ENCODE measurements around the gene TENM4.

The TENM4 gene

DNA sequence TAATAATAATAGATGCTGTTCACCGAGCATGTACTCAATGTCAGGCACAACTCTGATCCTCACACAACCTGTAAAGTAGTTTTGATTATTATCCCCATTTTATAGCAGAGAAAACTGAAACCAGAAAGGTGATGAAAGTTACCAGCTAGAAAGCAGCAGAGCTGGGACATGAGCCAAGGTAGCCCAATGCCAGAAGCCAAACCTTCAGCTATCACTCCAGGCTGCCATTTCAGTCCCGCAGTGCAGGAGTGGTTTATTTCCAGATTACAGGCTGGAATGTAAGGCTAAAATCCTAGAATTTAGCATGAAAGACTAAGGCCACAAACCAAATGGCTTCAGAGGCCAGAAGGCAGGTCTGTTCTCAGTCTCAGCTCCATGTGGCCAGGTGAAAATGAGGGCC, 108.8 kb downstream of the TENM4 start:
- H3K4me3 Mint-ChIP-seq: no peak overlapping the region
- no peak overlapping the region for H3K27ac Mint-ChIP-seq
- no peaks in the 10 kb centered on the region for H3K36me3 Mint-ChIP-seq
- no peaks in the 10 kb centered on the region for H3K9me3 Mint-ChIP-seq
- H3K27me3 Mint-ChIP-seq: peaks cover 3% of the 10 kb centered on the region
- H3K4me1 Mint-ChIP-seq: no peaks in the 10 kb centered on the region

- no peaks in the 10 kb centered on the region for H3K9me3 Mint-ChIP-seq
Observed at GRCh38 chr11:79331203-79331901, 109.5 kb downstream of the TENM4 start.

GRCh38 chr11:79330651-79331050, 110.2 kb downstream of the TENM4 start:
- Mint-ChIP-seq H3K4me3 (no peak overlapping the region), H3K36me3 (no peaks in the 10 kb centered on the region), H3K4me1 (no peaks in the 10 kb centered on the region), H3K27me3 (peaks cover 3% of the 10 kb centered on the region), H3K9me3 (no peaks in the 10 kb centered on the region), H3K27ac (no peak overlapping the region)

More at GRCh38 chr11:79331203-79331901, 109.5 kb downstream of the TENM4 start:
- Mint-ChIP-seq H3K27me3 (peaks cover 3% of the 10 kb centered on the region), H3K36me3 (no peaks in the 10 kb centered on the region), H3K4me3 (no peak overlapping the region), H3K27ac (no peak overlapping the region), H3K4me1 (no peaks in the 10 kb centered on the region)

DNA sequence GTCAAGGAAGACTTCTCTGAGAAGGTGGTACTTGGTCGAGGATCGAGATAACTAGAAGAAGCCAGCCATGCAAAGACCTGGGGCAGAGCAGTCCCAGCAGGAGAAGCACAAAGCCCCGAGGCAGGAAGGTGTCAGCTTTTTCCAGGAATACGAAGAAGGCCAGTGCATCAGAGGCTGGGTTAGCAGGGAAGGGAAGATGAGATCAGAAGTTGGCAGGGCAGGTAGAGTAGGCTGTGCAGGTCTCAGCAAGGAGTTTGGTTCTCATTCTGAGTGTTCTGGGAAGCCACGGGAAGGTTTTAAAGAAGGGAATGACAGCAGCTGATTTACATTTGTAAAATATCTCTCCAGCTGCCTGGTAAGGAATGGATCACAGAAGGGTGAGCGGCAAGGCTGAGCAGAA, 111.3 kb downstream of the TENM4 start:
- H3K36me3 Mint-ChIP-seq: no peaks in the 10 kb centered on the region
- H3K4me3 Mint-ChIP-seq: no peak overlapping the region
- H3K27ac Mint-ChIP-seq: no peak overlapping the region
- no peaks in the 10 kb centered on the region for H3K9me3 Mint-ChIP-seq
- peaks cover 3% of the 10 kb centered on the region for H3K27me3 Mint-ChIP-seq
- no peaks in the 10 kb centered on the region for H3K4me1 Mint-ChIP-seq

- Mint-ChIP-seq H3K9me3 (no peaks in the 10 kb centered on the region), H3K36me3 (no peaks in the 10 kb centered on the region), H3K4me1 (no peaks in the 10 kb centered on the region), H3K27me3 (no peaks in the 10 kb centered on the region), H3K27ac (no peak overlapping the region), H3K4me3 (no peak overlapping the region)
Observed at GRCh38 chr11:79328402-79328801, 112.4 kb downstream of the TENM4 start.

DNA sequence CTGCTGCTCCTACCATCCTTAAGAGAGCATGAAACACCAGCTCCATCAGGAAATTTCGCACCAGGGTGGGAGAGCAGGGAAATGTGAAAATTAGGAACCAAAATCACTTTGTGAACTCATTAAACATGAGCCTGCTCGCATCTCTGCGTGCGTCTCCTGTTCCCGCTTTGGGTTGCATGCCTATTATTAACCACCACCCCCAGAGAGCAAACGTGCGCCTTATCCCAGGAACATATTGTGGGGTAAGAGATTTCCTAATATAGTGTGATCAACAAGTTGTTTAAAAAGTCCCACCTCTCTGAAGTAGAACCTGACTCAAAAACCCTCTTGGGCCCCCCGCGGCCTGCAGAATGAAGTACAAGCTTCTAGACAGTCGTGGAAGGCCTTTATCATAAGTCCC, 115.0 kb downstream of the TENM4 start:
- H3K4me1 Mint-ChIP-seq: no peaks in the 10 kb centered on the region
- no peaks in the 10 kb centered on the region for H3K9me3 Mint-ChIP-seq
- H3K36me3 Mint-ChIP-seq: no peaks in the 10 kb centered on the region
- H3K4me3 Mint-ChIP-seq: no peak overlapping the region
- no peaks in the 10 kb centered on the region for H3K27me3 Mint-ChIP-seq
- no peak overlapping the region for H3K27ac Mint-ChIP-seq

DNA sequence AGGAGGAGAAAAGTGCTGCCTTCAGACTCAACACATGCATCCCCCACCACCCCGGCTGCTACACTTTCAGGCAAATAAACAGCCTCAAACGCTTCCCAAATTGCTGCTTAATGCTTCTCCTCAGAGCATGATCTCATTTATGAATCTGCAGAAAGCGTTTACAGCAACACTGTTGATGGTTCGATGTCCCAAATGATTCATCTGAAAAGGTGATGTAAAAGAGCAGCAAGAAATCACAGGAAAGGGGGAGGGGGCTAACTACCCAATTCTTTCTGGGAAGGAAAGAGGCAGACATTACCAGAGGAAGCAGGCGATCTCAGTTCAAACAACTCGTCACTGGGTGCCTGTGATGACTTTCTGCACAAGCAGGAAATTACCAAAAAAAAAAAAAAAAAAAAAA, 119.6 kb downstream of the TENM4 start:
- H3K4me3 Mint-ChIP-seq: no peak overlapping the region
- H3K4me1 Mint-ChIP-seq: no peaks in the 10 kb centered on the region
- no peaks in the 10 kb centered on the region for H3K27me3 Mint-ChIP-seq

DNA sequence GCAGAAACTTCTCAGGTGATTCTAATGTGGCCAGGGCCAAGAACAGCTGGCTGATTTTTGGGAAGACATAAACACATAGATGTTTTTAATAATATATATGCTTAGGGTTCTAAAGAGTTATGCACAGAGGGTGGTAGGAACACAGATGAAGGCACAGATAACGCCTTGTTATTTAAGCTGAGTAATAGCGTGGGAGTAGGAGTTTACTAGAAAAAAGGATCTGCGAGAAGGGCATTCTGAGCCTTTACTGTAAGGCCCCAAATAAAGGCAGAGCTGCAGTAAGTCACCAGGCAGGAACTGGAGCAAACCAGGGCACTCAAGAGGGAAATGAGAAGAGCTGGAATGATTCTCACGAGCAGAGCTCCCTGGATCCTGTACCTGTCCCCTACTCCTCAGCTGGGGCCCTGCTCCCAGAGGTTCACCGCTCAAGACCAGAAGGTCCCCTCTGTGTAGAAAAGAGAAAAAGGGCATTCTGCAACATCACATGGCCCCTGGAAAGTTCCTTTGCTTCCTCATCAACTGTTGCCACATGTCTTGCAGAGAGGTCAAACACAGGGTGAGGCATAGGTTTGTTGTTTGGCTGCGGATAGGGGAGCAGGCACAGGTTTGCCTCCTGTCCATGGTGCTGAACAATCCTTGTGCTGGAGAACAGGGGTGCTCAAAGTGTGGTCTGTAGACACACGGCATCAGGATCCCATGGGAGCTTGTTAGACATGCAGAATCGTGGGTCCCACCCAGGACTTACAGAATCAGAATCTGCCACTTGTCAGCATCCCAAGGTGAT, 125.7 kb downstream of the TENM4 start:
- no peaks in the 10 kb centered on the region for H3K27me3 Mint-ChIP-seq
- no peaks in the 10 kb centered on the region for H3K36me3 Mint-ChIP-seq
- no peaks in the 10 kb centered on the region for H3K9me3 Mint-ChIP-seq
- no peaks in the 10 kb centered on the region for H3K4me1 Mint-ChIP-seq
- no peak overlapping the region for H3K27ac Mint-ChIP-seq
- no peak overlapping the region for H3K4me3 Mint-ChIP-seq

More for the DNA sequence above, 119.6 kb downstream of the TENM4 start:
- no peak overlapping the region for H3K27ac Mint-ChIP-seq
- H3K36me3 Mint-ChIP-seq: no peaks in the 10 kb centered on the region
- H3K9me3 Mint-ChIP-seq: no peaks in the 10 kb centered on the region

DNA sequence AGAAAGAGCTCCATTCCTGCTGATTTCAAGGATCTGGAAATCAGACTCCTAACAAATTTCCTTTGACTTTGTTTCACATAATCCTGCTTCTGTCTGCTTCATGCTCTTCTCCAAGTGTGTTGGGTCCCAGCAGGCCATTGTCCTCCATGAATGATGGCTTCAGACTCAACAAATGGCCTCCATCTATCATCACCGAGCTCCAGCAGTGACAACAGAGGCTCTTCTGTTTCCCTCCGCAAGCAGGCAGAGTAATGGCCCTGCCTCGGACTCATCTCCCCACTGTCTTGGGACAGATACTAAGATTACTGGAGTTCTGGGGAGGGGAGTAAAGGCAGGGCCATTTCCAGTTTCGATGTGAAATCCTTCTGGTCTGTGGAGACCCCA, 127.3 kb downstream of the TENM4 start:
- Mint-ChIP-seq H3K9me3 (no peaks in the 10 kb centered on the region), H3K27me3 (no peaks in the 10 kb centered on the region), H3K27ac (no peak overlapping the region), H3K4me3 (no peak overlapping the region), H3K4me1 (no peaks in the 10 kb centered on the region), H3K36me3 (no peaks in the 10 kb centered on the region)

DNA sequence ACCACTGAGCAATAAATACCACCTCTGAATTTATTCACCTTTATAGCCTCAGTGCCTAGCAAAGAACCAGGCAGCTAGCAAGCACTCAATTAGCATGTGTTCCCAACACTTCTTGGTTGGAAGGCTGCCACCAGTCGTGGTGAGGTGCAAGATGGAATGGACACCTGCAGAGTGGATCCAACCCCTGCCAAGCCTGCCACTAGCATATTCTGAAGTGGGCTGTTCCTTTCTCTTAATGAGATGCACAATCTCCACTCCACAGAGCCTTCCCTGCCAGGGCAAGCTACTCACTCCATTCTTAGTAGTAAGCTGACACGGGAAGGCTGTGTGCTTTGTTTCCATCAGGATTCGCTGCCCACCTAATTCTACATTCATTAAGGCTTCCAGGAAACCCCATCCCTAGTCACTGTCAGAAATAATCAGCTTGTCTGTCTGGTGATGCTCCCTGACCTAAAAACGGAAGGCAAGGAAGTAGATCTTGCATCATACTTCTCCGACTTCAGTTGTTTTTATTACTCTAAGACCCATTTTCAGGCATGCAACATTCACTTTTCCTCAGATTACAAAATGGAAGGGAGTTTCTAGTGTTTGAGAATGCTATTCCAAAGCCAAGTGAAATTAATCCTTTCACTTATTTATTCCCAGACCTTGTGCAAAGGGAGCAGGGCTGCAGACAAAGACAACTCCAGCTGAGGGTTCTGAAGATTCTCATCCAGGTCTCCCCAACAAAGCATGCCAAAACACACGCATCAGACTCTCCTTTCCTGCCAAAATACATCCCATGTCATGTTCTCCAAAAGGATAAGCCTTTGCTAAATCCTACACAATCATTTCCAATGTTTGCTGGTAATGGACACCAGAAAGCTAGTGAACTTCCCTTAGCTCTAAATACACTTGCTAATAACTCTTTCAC, 128.0 kb downstream of the TENM4 start:
- H3K9me3 Mint-ChIP-seq: no peaks in the 10 kb centered on the region
- H3K4me3 Mint-ChIP-seq: no peak overlapping the region
- H3K4me1 Mint-ChIP-seq: no peaks in the 10 kb centered on the region
- no peaks in the 10 kb centered on the region for H3K27me3 Mint-ChIP-seq
- no peak overlapping the region for H3K27ac Mint-ChIP-seq
- no peaks in the 10 kb centered on the region for H3K36me3 Mint-ChIP-seq

GRCh38 chr11:79311461-79311860, 129.4 kb downstream of the TENM4 start:
- Mint-ChIP-seq H3K27ac (no peak overlapping the region), H3K27me3 (no peaks in the 10 kb centered on the region), H3K36me3 (no peaks in the 10 kb centered on the region), H3K9me3 (no peaks in the 10 kb centered on the region), H3K4me3 (no peak overlapping the region), H3K4me1 (no peaks in the 10 kb centered on the region)

DNA sequence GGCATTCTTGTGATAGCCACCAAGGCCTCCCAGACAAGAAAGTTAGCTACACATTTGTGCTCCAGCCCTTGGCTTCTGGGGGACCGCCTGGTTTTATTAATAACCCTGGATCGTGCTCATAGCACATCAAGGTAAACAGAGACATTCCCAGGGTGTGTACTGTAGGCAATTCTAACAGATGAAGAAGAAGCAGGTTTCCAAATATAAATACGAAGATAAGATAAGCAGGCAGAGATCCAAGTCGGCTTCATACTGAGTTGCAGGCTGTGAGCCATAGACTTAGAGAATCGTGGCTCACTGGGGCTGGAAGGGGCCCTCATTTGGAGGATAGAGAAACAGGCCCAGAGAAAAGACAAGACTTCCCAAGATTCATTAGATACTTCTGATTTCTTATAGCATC, 131.4 kb downstream of the TENM4 start:
- Mint-ChIP-seq H3K4me3 (no peak overlapping the region), H3K36me3 (no peaks in the 10 kb centered on the region), H3K27me3 (no peaks in the 10 kb centered on the region), H3K4me1 (no peaks in the 10 kb centered on the region), H3K27ac (no peak overlapping the region), H3K9me3 (no peaks in the 10 kb centered on the region)

DNA sequence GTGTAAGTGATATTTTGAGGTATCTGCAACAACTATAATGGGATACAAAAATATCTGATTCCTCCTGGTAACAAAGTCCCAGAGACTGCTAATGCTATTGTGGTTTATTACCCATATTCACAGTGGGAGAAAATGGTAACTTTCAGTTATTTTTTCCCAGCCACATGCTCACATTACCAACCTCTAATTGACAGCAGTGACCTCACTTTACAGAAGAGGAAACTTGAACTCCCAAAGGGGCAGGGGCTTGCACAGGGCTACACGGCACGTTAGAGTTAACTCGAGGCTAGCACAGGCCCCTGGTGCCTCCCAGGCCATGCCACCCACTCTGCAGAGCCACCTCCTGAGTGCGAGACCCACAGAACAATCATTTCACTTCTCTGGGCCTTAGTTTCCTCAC, 132.4 kb downstream of the TENM4 start:
- Mint-ChIP-seq H3K4me3 (no peak overlapping the region), H3K36me3 (no peaks in the 10 kb centered on the region), H3K4me1 (no peaks in the 10 kb centered on the region), H3K9me3 (no peaks in the 10 kb centered on the region), H3K27me3 (no peaks in the 10 kb centered on the region), H3K27ac (no peak overlapping the region)

DNA sequence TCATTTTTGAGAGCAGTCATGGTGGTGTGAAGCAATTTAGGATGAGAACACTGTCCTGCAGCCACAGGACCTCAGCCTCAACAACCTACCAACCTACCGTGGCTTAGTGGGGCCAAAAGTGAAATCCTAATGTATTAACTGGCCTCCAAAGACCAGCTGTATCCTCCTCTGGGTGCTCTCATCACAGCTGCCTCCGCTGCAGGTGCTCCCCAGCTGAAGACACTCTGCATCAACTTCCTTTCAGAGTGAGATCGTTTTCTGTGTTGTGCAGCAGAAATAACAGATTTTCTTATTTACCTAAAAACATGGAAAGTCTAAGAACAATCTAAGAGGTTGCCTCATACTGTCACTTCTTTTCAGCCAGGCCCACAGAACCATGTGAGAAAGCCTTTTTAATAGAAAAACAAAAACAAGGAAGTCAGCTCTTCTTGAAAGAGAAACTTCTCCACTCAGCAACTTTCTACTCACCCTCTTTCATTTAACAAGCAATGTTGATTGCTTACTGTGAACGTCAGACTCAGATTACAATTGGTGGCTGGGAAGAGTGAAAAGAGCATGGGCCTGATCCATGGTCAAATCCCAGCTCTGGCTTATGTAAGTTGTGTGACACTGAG, 136.1 kb downstream of the TENM4 start:
- H3K27me3 Mint-ChIP-seq: no peaks in the 10 kb centered on the region
- no peak overlapping the region for H3K27ac Mint-ChIP-seq
- H3K9me3 Mint-ChIP-seq: no peaks in the 10 kb centered on the region
- no peak overlapping the region for H3K4me3 Mint-ChIP-seq
- H3K36me3 Mint-ChIP-seq: no peaks in the 10 kb centered on the region
- H3K4me1 Mint-ChIP-seq: no peaks in the 10 kb centered on the region

- H3K4me1 Mint-ChIP-seq: no peaks in the 10 kb centered on the region
- H3K9me3 Mint-ChIP-seq: no peaks in the 10 kb centered on the region
- H3K27me3 Mint-ChIP-seq: no peaks in the 10 kb centered on the region
- no peak overlapping the region for H3K27ac Mint-ChIP-seq
- H3K4me3 Mint-ChIP-seq: no peak overlapping the region
- no peaks in the 10 kb centered on the region for H3K36me3 Mint-ChIP-seq
Observed at GRCh38 chr11:79296141-79296540, 144.7 kb downstream of the TENM4 start.
